Activated B cell treated with CpG ODN at 0.5 μM for 24 hours (primary cell): ENCODE measurements around the gene CTBP2. TPM values are rescaled to one million over a fixed set of nuclear protein-coding genes. Genes with fewer than 3 reads are reported as not detected.

Experiments
- ATAC-seq: fragments of 200-7000 bp; cut with Tn5 transposase; one replicate; pipeline ENCODE4 v1.10.0; 2021; ENCODE audit warnings: low read depth, mild to moderate bottlenecking, moderate library complexity
- CTCF ChIA-PET: fragments of 350-600 bp; sonication (Branson Sonifier 250); formaldehyde crosslinking; loops from one replicate; lab custom pipeline; 2021; ENCODE audit warnings: antibody characterized with exemption; lab: Charles Lee
- POLR2A ChIA-PET: fragments of 350-600 bp; sonication (Branson Sonifier 250); formaldehyde crosslinking; loops from one replicate; lab custom pipeline; 2021; ENCODE audit warnings: antibody characterized with exemption; lab: Charles Lee
- DNase-seq: peaks from one replicate; pipeline ENCODE4 v3.0.0; 2022
- H3K27ac Mint-ChIP-seq: one replicate; pipeline ENCODE4 v1.8.0; 2020; ENCODE audit warnings: mixed read lengths
- H3K27me3 Mint-ChIP-seq: one replicate; pipeline ENCODE4 v1.8.0; 2021; ENCODE audit warnings: mixed read lengths
- H3K36me3 Mint-ChIP-seq: one replicate; pipeline ENCODE4 v1.8.0; 2021; ENCODE audit warnings: low read depth, mixed read lengths
- H3K4me1 Mint-ChIP-seq: one replicate; pipeline ENCODE4 v1.8.0; 2021; ENCODE audit warnings: mixed read lengths
- H3K4me3 Mint-ChIP-seq: one replicate; pipeline ENCODE4 v1.8.0; 2020; ENCODE audit warnings: mild to moderate bottlenecking, mixed read lengths
- H3K9me3 Mint-ChIP-seq: one replicate; pipeline ENCODE4 v1.8.0; 2020; ENCODE audit warnings: mixed read lengths
- intact Hi-C: fragments of 100-400 bp; cut with micrococcal nuclease; formaldehyde crosslinking; loops from one replicate; pipeline ENCODE4 v1.15.1; 2024
- total RNA-seq: library from RNA; stranded (reverse); gene quantifications from 2 replicates; pipeline ENCODE4 v1.2.3, GENCODE V29; 2022
- TF ChIP-seq, protein P1 (sequence below): fragments of 200-600 bp; IDR thresholded peaks from one replicate; pipeline ENCODE4 v1.8.0; 2022; ENCODE audit warnings: antibody characterized with exemption, mild to moderate bottlenecking

Gene CTBP2
- total RNA-seq, 1 donor from 2014 or later = 0.42 TPM

DNA sequence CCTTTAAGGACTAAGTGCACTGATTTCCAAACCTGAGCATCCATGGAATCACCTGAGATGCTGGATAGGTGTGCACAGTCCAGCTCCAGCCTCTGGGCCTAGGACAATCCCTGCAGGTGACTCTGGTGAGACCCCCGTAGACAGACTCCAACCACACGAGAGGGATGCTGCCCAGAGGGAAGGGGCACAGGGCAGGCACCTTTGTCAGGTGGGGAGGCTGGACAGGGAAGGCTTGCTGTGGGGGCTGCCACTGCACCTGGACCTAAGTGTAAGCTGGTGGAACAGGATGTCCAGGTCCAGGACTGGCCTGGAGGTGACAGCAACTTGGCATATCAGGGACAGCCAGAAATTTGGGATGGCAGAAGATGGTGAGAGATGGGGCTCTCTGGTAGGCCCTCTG is 45.1 kb upstream of the CTBP2 start:
- TF ChIP-seq, protein P1, sequence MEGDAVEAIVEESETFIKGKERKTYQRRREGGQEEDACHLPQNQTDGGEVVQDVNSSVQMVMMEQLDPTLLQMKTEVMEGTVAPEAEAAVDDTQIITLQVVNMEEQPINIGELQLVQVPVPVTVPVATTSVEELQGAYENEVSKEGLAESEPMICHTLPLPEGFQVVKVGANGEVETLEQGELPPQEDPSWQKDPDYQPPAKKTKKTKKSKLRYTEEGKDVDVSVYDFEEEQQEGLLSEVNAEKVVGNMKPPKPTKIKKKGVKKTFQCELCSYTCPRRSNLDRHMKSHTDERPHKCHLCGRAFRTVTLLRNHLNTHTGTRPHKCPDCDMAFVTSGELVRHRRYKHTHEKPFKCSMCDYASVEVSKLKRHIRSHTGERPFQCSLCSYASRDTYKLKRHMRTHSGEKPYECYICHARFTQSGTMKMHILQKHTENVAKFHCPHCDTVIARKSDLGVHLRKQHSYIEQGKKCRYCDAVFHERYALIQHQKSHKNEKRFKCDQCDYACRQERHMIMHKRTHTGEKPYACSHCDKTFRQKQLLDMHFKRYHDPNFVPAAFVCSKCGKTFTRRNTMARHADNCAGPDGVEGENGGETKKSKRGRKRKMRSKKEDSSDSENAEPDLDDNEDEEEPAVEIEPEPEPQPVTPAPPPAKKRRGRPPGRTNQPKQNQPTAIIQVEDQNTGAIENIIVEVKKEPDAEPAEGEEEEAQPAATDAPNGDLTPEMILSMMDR = no peak
- Mint-ChIP-seq H3K9me3 (no peaks in the 10 kb centered on the region), H3K27ac (no peak overlapping the region), H3K4me1 (no peaks in the 10 kb centered on the region), H3K27me3 (peaks cover 12% of the 10 kb centered on the region), H3K4me3 (no peak overlapping the region), H3K36me3 (no peaks in the 10 kb centered on the region)
- intact Hi-C loops = no loop called here
- no peak for DNase-seq
- POLR2A ChIA-PET = no interaction called here
- ATAC-seq = no peak
- CTCF ChIA-PET = no interaction called here

DNA sequence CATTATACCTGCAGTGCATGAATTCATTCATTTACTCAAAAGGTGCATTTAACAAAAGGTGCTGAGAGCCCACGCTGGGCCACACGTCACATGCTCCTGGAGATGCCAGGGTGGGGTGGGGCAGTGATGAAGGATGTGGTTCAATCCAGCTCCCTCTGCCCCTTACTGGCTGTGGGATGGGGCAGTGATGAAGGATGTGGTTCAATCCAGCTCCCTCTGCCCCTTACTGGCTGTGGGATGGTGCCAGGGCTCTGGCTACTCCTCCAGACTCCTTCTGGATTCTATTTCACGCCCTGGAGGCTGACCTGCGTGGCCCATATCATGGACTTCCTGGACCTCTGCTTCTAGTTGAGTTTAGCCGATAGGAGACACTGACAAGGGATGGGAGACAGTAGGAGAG is 44.0 kb upstream of the CTBP2 start:
- Mint-ChIP-seq H3K4me3 (no peak overlapping the region), H3K36me3 (no peaks in the 10 kb centered on the region), H3K9me3 (no peaks in the 10 kb centered on the region), H3K4me1 (no peaks in the 10 kb centered on the region), H3K27me3 (peaks cover 12% of the 10 kb centered on the region), H3K27ac (no peak overlapping the region)
- POLR2A ChIA-PET = no interaction called here
- intact Hi-C loops = no loop called here
- DNase-seq = no peak
- CTCF ChIA-PET = no interaction called here
- TF ChIP-seq, protein P1 = no peak
- no peak for ATAC-seq

DNA sequence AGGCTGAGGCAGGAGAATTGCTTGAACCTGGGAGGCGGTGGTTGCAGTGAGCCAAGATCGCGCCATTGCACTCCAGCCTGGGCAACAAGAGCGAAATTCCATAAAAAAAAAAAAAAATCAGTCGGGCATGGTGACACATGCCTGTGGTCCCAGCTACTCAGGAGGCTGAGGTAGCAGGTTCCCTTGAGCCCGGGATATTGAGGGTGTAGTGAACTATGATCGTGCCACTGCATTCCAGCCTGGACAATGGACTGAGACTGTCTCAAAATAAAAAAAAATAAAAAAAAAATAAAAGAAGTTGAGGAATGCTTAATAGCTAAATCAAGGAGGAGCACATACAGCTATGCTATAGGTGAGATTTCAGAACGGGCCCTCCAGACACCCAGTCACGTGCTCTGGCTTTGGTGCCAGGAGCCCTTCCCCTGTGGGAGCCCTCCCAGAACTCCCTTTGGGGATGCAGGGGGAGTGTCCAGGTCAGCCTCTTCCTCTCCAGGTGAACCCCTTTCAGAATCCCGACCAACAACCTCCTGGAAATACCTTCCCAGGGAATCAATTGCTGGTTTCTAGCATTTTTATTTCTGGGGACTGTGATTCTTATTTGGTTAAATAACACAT is 42.9 kb upstream of the CTBP2 start:
- intact Hi-C loops = no loop called here
- ChIA-PET CTCF (no interaction called here), POLR2A (no interaction called here)
- Mint-ChIP-seq H3K27me3 (peaks cover 11% of the 10 kb centered on the region), H3K4me3 (no peak overlapping the region), H3K36me3 (no peaks in the 10 kb centered on the region), H3K27ac (no peak overlapping the region), H3K9me3 (no peaks in the 10 kb centered on the region), H3K4me1 (no peaks in the 10 kb centered on the region)
- ATAC-seq (no peak), DNase-seq (no peak)
- TF ChIP-seq, protein P1 = no peak

DNA sequence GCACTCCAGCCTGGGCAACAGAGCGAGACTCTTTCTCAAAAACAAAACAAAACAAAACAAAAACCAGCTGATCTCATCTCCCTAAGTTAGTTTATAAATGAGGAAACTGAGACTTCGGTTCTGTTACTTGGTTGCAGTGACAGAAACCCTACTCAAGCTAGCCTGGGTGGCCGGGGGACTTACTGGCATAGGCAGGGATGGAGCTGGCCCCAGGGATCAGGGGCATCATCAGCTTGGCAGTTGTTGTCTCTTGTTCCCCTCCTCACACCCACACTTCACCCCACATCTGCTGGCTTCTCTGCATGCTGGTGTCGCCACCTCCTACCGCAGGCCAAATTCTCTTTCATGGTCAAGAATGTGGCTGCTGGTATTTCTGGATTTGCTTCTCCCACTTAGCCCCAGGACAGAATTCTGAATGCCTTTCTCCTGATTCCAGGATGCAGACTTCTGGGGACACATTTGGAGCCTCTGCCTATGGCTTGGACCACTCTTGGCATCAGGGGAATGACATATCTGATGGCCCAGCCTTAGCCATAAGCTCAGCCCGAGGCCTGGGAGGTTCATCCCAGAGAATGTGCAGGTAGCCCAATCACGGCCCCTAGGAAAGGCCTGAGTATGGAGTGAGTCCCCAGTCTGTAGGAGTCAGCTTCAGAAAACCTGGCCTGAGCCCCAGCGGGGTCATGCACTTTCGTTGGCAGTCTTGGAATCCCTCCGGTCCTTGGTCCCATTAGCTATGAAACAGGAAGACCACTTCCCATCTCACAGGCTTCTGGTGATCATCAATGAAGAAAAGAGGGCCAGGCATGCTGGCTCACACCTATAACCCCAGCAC is 41.6 kb upstream of the CTBP2 start:
- intact Hi-C loops = no loop called here
- H3K9me3 Mint-ChIP-seq = no peaks in the 10 kb centered on the region
- no peaks in the 10 kb centered on the region for H3K36me3 Mint-ChIP-seq
- ATAC-seq (no peak), DNase-seq (no peak)
- peaks cover 12% of the 10 kb centered on the region for H3K27me3 Mint-ChIP-seq
- TF ChIP-seq, protein P1 = no peak
- ChIA-PET POLR2A (no interaction called here), CTCF (no interaction called here)
- no peak overlapping the region for H3K4me3 Mint-ChIP-seq
- H3K27ac Mint-ChIP-seq = no peak overlapping the region
- H3K4me1 Mint-ChIP-seq = no peaks in the 10 kb centered on the region

DNA sequence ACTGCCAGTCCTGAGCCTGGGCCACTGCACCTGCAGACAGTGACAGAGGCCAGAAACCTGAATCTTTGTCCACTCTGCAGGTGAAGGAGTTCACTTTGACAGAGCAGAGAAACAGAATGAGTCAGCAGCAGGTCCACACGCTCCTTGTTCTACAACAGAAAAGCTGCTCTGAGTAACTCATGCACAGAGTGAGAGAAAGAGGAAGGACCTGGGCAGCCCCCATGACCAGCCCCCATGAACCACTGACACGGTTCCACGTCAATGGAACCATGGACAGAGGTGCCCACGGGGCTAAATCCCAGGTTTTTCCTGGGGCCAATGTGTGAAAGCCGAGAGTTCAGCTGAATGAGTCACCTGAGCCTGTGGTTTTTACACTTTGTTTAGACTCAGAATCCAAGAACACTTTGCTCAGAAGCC is 40.8 kb upstream of the CTBP2 start:
- ATAC-seq (peak; percentile 61), DNase-seq (no peak)
- H3K27ac Mint-ChIP-seq = no peak overlapping the region
- H3K4me1 Mint-ChIP-seq = no peaks in the 10 kb centered on the region
- intact Hi-C loops = no loop called here
- TF ChIP-seq, protein P1 = no peak
- no peaks in the 10 kb centered on the region for H3K9me3 Mint-ChIP-seq
- no peak overlapping the region for H3K4me3 Mint-ChIP-seq
- no peaks in the 10 kb centered on the region for H3K36me3 Mint-ChIP-seq
- ChIA-PET POLR2A (no interaction called here), CTCF (no interaction called here)
- H3K27me3 Mint-ChIP-seq = peaks cover 12% of the 10 kb centered on the region
